ENCODE results near the gene STARD5.
A peak's percentile ranks its signal among the peaks of the same experiment; 100 is the strongest.

STARD5 gene, protein sequence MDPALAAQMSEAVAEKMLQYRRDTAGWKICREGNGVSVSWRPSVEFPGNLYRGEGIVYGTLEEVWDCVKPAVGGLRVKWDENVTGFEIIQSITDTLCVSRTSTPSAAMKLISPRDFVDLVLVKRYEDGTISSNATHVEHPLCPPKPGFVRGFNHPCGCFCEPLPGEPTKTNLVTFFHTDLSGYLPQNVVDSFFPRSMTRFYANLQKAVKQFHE

DNA sequence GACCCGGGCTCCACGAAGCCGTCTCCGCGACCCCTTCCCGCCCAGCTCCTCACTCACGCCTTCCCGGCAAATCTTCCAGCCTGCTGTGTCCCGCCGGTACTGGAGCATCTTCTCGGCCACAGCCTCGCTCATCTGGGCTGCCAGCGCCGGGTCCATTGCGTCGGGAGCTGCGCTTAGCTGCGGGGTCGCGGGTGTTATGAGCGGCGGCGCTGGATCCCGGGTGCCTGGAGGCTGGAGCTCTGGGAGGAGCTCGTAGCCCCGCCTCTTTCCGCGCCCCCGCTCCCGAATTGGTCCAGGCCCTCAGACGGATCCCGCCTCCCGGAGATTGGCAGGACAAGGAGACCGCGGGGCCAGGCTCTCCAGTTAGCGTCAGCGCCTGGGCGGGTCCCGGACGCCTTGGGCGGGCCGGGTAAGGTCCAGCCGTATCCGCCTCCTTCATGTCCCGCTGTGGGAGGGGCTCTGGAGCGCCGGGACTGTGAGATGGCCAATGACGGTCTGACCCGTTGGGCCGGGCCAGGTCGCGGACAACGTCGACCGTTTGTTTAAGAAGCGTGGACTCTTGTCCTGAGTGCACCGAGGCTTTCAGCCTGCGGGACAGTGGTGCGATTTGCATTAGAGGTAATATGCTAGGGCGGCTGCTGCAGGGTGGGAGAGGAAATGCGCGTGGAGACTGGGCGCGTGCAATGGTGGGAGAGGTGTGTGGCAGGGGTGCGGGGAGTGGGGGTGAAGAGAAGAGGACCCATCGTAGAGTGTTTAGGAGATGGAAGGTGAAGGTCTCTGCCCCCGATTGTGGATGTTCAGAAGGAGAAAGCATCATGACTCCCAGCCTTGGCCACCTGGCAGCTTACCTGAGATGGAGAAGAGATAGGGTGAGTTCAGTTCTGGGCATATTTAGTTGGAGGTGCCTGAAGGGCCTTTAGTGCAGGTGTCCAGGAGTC lies at the start of gene STARD5:
STARD5 (minus strand) TSS at position 198 of the 938 bp plus-strand sequence; CDS start at position 156, 42 bp downstream.
- Histone ChIP-seq H3K9ac (ENCODE audit: low read length) (peak within 1 kb of the TSS; percentile 74), H3K27ac (ENCODE audit: low read length) (no peak within 1 kb of the TSS), H3K9me3 (ENCODE audit: control insufficient read depth, low read depth, low read length) (no peaks in the 10 kb centered on the region), H3K4me1 (ENCODE audit: control insufficient read depth, low read depth, low read length) (no peaks in the 10 kb centered on the region), H3K27me3 (ENCODE audit: control insufficient read depth, insufficient read depth, low read length) (peaks cover 8% of the 10 kb centered on the region), H3K36me3 (ENCODE audit: control insufficient read depth, low read depth, low read length) (peaks cover 6% of the 10 kb centered on the region), H3K4me3 (ENCODE audit: low read length) (peak within 1 kb of the TSS; percentile 93)

DNA sequence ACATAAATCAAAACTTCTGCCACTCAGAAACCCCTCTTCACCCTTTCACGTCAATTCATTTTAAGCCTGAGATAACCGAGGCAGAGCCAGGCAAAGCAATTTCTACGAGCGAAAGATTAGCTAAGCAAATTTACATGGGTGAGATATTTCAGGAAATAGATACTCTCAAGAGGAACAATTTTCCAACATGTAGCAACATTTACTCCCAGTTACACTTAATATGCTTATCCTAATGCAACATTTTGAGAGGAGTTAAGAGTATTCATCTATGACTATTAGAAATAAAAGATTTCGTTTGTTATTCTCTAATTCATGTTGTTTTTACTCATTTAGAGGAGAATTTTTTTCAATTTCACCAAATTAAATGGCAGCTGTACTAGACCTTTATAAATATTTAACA lies 49.2 kb upstream of the STARD5 start:
- Histone ChIP-seq H3K9ac (ENCODE audit: low read length) (no peak overlapping the region), H3K9me3 (ENCODE audit: control insufficient read depth, low read depth, low read length) (no peaks in the 10 kb centered on the region), H3K27me3 (ENCODE audit: control insufficient read depth, insufficient read depth, low read length) (no peaks in the 10 kb centered on the region), H3K4me1 (ENCODE audit: control insufficient read depth, low read depth, low read length) (no peaks in the 10 kb centered on the region), H3K36me3 (ENCODE audit: control insufficient read depth, low read depth, low read length) (no peaks in the 10 kb centered on the region), H3K4me3 (ENCODE audit: low read length) (no peak overlapping the region), H3K27ac (ENCODE audit: low read length) (no peak overlapping the region)

DNA sequence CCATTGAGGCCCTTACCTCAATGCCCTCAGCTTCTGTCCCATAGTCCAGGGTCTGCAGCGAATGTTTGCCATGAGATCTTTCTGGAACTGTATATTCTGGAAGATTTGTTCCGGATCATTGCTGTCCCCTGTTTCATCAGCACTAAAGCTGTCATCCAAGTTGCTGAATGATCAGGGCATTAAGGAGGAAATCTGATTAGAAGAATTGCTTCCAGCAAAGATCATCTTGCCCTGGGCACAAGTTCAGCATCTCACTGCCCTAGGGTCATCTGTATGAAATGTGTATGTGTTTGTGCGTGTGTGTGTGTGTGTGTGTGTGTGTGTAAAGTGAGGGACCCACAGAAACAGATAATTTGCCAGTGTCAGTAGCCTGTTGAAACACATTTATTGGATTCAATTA lies 48.6 kb upstream of the STARD5 start:
- no peak overlapping the region for H3K4me3 ChIP-seq (ENCODE audit: low read length)
- no peaks in the 10 kb centered on the region for H3K4me1 ChIP-seq (ENCODE audit: control insufficient read depth, low read depth, low read length)
- H3K27me3 ChIP-seq (ENCODE audit: control insufficient read depth, insufficient read depth, low read length), result no peaks in the 10 kb centered on the region
- H3K36me3 ChIP-seq (ENCODE audit: control insufficient read depth, low read depth, low read length), result no peaks in the 10 kb centered on the region
- H3K27ac ChIP-seq (ENCODE audit: low read length), result no peak overlapping the region
- H3K9me3 ChIP-seq (ENCODE audit: control insufficient read depth, low read depth, low read length), result no peaks in the 10 kb centered on the region
- H3K9ac ChIP-seq (ENCODE audit: low read length), result no peak overlapping the region

DNA sequence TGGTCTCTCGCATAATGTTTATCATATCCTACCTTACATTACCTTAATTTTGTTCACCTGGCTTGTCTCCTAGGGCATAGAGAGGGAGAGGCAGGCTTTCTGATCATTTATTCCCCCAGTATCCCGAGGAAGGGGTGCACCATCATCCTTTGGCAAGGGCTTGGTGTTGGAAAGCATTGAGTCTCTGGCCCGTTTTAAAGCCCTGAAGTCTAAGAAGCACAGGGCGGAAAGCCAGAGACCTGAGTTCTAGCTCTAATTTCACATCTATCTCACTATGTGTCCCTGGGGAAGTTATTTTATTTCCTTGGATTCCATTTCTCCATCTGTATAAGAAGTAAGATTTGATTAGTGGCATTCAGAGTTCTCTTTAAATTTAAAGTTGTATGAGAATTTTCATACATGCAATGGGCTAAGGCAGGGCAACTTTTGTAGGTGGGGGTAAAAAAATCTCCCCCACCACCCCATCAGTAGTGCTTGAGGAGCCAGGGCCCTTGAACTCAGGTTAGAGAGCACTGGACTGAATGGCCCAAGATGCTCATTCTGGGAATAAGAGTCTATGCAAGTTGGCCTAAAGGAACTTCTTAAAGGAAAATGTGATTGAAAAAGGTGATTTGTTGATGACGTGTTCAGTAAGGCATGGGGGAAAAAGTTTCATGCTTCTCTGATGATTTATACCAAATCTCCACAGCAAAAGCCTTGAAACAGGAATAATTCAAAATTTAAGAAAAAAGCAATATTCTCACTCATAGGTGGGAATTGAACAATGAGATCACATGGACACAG lies 40.0 kb upstream of the STARD5 start:
- H3K9me3 ChIP-seq (ENCODE audit: control insufficient read depth, low read depth, low read length), result no peaks in the 10 kb centered on the region
- H3K9ac ChIP-seq (ENCODE audit: low read length), result no peak overlapping the region
- no peak overlapping the region for H3K27ac ChIP-seq (ENCODE audit: low read length)
- no peaks in the 10 kb centered on the region for H3K27me3 ChIP-seq (ENCODE audit: control insufficient read depth, insufficient read depth, low read length)
- no peaks in the 10 kb centered on the region for H3K4me1 ChIP-seq (ENCODE audit: control insufficient read depth, low read depth, low read length)
- H3K4me3 ChIP-seq (ENCODE audit: low read length), result no peak overlapping the region
- no peaks in the 10 kb centered on the region for H3K36me3 ChIP-seq (ENCODE audit: control insufficient read depth, low read depth, low read length)

DNA sequence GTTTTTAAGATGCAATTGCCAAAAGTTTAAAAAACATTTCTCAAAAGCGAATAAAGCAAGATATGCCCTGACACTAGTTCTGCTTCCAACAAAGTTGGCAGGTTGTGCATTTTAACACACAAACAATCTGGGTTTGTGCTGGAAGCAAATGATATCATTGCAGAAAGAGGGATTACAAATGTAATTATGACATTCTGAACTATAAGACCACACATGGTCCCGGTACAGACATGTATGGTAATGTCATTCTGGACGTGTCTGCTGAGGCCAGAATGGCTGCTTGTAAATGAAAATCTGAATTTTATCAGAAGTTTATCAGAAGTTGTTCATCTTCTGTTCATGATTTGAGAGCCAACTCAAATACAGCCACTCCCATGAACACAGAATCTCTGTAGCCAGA lies 39.3 kb upstream of the STARD5 start:
- Histone ChIP-seq H3K4me1 (ENCODE audit: control insufficient read depth, low read depth, low read length) (no peaks in the 10 kb centered on the region), H3K36me3 (ENCODE audit: control insufficient read depth, low read depth, low read length) (no peaks in the 10 kb centered on the region), H3K9me3 (ENCODE audit: control insufficient read depth, low read depth, low read length) (no peaks in the 10 kb centered on the region), H3K9ac (ENCODE audit: low read length) (no peak overlapping the region), H3K27ac (ENCODE audit: low read length) (no peak overlapping the region), H3K27me3 (ENCODE audit: control insufficient read depth, insufficient read depth, low read length) (no peaks in the 10 kb centered on the region), H3K4me3 (ENCODE audit: low read length) (no peak overlapping the region)

DNA sequence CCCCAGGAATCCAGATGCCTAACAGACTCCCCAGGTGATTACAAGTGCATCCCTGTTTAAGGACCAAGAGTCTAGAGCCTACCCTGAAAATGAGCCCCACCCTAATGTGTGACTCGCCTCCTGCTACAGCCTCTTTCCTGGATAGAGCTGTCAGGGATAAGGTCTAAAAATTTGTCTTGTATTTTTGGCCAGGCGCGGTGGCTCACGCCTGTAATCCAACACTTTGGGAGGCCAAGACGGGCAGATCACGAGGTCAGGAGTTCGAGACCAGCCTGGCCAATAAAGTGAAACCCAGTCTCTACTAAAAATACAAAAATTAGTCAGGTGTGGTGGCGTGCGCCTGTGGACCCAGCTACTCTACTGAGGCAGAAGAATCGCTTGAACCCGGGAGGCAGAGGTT lies 38.8 kb upstream of the STARD5 start:
- no peak overlapping the region for H3K27ac ChIP-seq (ENCODE audit: low read length)
- H3K27me3 ChIP-seq (ENCODE audit: control insufficient read depth, insufficient read depth, low read length), result no peaks in the 10 kb centered on the region

DNA sequence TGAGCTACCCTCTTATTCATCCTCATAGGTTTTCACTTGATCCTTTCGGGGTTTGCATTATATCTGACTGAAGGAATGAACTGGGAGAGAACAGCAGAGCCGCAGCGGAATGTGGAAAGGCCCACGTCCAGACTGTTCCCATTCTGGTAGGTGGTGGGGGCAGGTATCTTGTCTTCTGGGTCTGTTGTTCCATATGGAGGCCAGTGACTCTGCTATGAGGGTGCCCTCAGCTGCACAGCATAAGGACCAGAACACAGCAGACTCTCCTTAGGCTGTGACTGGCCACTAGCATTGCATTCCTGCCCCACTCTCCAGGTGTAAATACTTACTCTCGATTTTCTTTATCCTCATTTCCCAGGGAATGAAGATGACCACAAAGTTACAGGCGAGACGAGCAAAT lies 38.0 kb upstream of the STARD5 start:
- no peak overlapping the region for H3K27ac ChIP-seq (ENCODE audit: low read length)
- peaks cover 2% of the 10 kb centered on the region for H3K4me1 ChIP-seq (ENCODE audit: control insufficient read depth, low read depth, low read length)
- no peak overlapping the region for H3K9ac ChIP-seq (ENCODE audit: low read length)

More for the DNA sequence above, 38.8 kb upstream of the STARD5 start:
- Histone ChIP-seq H3K9me3 (ENCODE audit: control insufficient read depth, low read depth, low read length) (no peaks in the 10 kb centered on the region), H3K4me3 (ENCODE audit: low read length) (no peak overlapping the region), H3K9ac (ENCODE audit: low read length) (no peak overlapping the region), H3K4me1 (ENCODE audit: control insufficient read depth, low read depth, low read length) (no peaks in the 10 kb centered on the region), H3K36me3 (ENCODE audit: control insufficient read depth, low read depth, low read length) (no peaks in the 10 kb centered on the region)

DNA sequence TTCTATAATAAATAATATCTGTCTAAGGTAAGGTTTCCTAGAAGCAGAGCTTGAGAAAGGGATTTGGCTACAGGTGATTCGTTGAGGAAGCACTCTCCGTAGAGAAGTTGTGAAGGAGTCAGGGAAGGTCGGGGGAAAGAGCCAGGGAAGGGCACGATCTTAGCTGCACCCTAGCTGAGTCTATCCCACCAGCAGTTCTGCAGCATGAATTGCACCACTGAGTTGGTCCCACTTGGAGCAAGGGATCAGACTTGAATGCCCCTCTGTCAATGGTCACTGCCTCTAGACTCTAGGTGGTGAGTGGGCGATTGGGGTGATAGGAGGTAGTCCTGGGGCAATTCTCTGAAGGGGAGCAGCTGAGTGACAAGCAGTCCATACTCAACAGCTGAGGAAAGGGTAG lies 36.5 kb upstream of the STARD5 start:
- peaks cover 10% of the 10 kb centered on the region for H3K4me1 ChIP-seq (ENCODE audit: control insufficient read depth, low read depth, low read length)
- no peak overlapping the region for H3K27ac ChIP-seq (ENCODE audit: low read length)
- H3K27me3 ChIP-seq (ENCODE audit: control insufficient read depth, insufficient read depth, low read length), result no peaks in the 10 kb centered on the region
- H3K9ac ChIP-seq (ENCODE audit: low read length), result no peak overlapping the region
- no peaks in the 10 kb centered on the region for H3K36me3 ChIP-seq (ENCODE audit: control insufficient read depth, low read depth, low read length)
- H3K9me3 ChIP-seq (ENCODE audit: control insufficient read depth, low read depth, low read length), result no peaks in the 10 kb centered on the region
- no peak overlapping the region for H3K4me3 ChIP-seq (ENCODE audit: low read length)

More for the DNA sequence above, 38.0 kb upstream of the STARD5 start:
- no peaks in the 10 kb centered on the region for H3K27me3 ChIP-seq (ENCODE audit: control insufficient read depth, insufficient read depth, low read length)
- H3K9me3 ChIP-seq (ENCODE audit: control insufficient read depth, low read depth, low read length), result no peaks in the 10 kb centered on the region
- no peak overlapping the region for H3K4me3 ChIP-seq (ENCODE audit: low read length)
- H3K36me3 ChIP-seq (ENCODE audit: control insufficient read depth, low read depth, low read length), result no peaks in the 10 kb centered on the region

DNA sequence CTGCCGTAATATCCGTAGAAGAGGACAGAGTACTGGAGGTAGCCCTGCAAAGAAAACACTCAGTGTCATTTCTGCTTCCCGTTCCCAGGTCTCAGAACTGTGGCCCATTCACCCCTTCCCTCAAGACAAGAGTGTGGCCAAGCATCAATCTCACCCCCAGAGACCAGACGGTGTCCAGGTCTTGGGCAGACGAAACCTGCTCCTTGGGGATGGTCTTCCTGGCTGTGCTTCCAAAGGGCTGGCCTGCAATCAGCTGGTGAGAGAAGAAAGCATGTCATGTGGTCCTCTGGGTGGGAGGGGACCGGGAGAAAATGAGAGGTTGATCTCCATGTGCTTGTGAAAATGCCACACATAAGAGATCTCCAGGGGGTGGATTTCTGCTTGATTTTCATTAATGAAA lies 34.3 kb upstream of the STARD5 start:
- Histone ChIP-seq H3K36me3 (ENCODE audit: control insufficient read depth, low read depth, low read length) (no peaks in the 10 kb centered on the region), H3K4me3 (ENCODE audit: low read length) (no peak overlapping the region), H3K9ac (ENCODE audit: low read length) (no peak overlapping the region), H3K27me3 (ENCODE audit: control insufficient read depth, insufficient read depth, low read length) (no peaks in the 10 kb centered on the region), H3K4me1 (ENCODE audit: control insufficient read depth, low read depth, low read length) (peaks cover 10% of the 10 kb centered on the region), H3K9me3 (ENCODE audit: control insufficient read depth, low read depth, low read length) (no peaks in the 10 kb centered on the region), H3K27ac (ENCODE audit: low read length) (no peak overlapping the region)

DNA sequence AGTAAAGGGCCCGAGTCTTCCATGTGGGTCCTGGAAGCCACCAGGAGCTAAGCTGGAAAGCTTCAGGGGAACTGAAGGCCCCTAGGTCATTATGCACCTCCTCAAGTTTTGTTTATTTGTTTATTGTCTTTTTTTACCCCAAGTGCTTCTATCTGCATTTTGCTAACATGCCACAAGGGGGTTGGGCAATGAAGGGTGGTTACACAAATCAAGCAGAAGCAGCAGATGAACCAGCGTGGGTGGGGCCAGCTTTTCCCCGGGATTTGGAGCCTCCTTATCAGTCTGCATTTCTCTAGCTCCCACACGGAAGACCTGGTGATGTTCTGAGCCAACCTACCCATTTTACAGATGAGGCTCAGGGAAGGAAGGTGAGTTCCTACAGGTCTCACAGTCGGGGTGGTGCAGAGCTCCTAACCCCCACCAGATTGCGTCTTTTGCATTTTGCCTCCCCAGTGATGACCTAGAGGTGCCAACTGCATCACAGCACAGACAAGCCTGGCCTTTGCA lies 33.3 kb upstream of the STARD5 start:
- Histone ChIP-seq H3K4me3 (ENCODE audit: low read length) (no peak overlapping the region), H3K9ac (ENCODE audit: low read length) (no peak overlapping the region), H3K9me3 (ENCODE audit: control insufficient read depth, low read depth, low read length) (no peaks in the 10 kb centered on the region), H3K27me3 (ENCODE audit: control insufficient read depth, insufficient read depth, low read length) (no peaks in the 10 kb centered on the region), H3K36me3 (ENCODE audit: control insufficient read depth, low read depth, low read length) (no peaks in the 10 kb centered on the region), H3K4me1 (ENCODE audit: control insufficient read depth, low read depth, low read length) (peaks cover 10% of the 10 kb centered on the region), H3K27ac (ENCODE audit: low read length) (no peak overlapping the region)

DNA sequence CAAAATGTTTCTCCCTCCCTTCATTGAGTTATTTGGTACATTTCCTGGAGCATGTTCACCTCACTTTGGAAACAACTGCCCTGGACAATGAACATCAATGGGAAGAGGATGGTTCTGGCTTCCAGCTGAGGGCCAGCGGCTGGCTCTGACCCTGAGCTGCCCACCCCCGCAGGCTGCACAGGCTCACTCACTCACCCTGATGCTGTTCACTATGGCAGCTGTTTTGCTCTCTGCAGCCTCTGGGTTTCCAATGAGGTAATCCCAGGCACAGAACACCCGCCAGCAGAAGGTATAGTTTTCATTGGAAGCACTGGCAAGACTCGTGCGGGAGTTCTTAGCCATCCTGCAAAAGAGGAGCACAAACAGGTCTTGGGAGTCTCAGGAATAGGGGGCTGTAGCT lies 32.3 kb upstream of the STARD5 start:
- Histone ChIP-seq H3K36me3 (ENCODE audit: control insufficient read depth, low read depth, low read length) (no peaks in the 10 kb centered on the region), H3K27ac (ENCODE audit: low read length) (no peak overlapping the region), H3K9ac (ENCODE audit: low read length) (no peak overlapping the region), H3K4me1 (ENCODE audit: control insufficient read depth, low read depth, low read length) (peaks cover 10% of the 10 kb centered on the region), H3K4me3 (ENCODE audit: low read length) (no peak overlapping the region), H3K27me3 (ENCODE audit: control insufficient read depth, insufficient read depth, low read length) (no peaks in the 10 kb centered on the region), H3K9me3 (ENCODE audit: control insufficient read depth, low read depth, low read length) (no peaks in the 10 kb centered on the region)

Data from iPS-18a (cell line).